Measurements from ENCODE around the gene ZNF282. TPM values are rescaled to one million over a fixed set of nuclear protein-coding genes. Genes with fewer than 3 reads are reported as not detected.

The ZNF282 gene
- total RNA-seq, 1 donor from 2014 or later: 28.1 TPM

DNA sequence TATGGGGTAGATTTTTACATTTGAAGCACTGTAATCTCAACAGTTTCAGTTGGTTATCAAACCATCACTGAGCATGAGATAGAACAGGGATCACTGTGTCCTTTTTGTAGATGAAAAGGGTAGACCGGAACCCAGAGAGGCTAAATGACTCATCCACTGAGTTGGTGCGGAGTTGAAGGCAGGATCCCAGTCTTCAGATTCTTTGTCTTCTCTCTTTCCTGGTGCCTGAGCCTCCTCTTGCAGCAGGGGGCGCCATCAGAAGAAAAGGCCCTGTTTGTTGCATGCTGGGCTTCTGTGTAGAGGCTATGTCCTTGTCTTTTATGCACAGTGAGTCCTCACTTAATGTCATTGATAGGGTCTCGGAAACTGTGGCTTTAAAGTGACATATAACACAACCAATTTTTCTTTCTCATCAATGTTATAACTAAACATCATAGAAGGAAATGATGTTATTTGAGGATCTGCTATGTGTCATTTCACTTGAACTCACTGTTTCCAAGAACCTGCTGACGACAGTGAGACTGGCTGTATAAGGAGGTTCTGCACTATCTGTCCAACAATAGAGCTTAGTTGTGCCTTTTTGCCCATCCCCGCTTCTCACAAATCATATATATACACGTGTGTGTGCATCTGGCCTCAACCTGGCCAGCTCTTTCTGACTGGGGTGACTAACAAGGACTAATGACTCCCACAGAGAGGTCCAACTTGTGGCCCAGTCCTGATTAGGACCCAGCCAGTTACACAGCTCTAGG, 14.3 kb downstream of the ZNF282 start:
- H3K9ac ChIP-seq (ENCODE audit: low read length): no peak overlapping the region
- peaks cover 15% of the 10 kb centered on the region for H3K4me1 Mint-ChIP-seq (ENCODE audit: low read depth, unreplicated experiment)
- H2AFZ ChIP-seq (ENCODE audit: low read depth, low read length): no peak overlapping the region
- no peaks in the 10 kb centered on the region for H3K9me3 Mint-ChIP-seq (ENCODE audit: unreplicated experiment)
- H3K4me3 Mint-ChIP-seq (ENCODE audit: unreplicated experiment): peak overlapping the region; percentile 45
- peaks cover 10% of the 10 kb centered on the region for H3K4me1 ChIP-seq (ENCODE audit: insufficient read depth, low read length)
- FAIRE-seq (no peak), DNase-seq (ENCODE audit: low read depth) (peak; percentile 49)
- H3K27ac Mint-ChIP-seq (ENCODE audit: unreplicated experiment): peak overlapping the region; percentile 73
- no peaks in the 10 kb centered on the region for H3K27me3 Mint-ChIP-seq (ENCODE audit: low read depth, unreplicated experiment)
- peaks cover 22% of the 10 kb centered on the region for H3K79me2 ChIP-seq (ENCODE audit: insufficient read depth, low read length)
- H3K4me3 ChIP-seq (ENCODE audit: insufficient read depth, low read depth, low read length): no peak overlapping the region
- H4K20me1 ChIP-seq (ENCODE audit: insufficient read depth, low read length): peaks cover 26% of the 10 kb centered on the region
- peaks cover 74% of the 10 kb centered on the region for H3K36me3 ChIP-seq (ENCODE audit: insufficient read depth, low read length)
- TF ChIP-seq EZH2 (IDR thresholded peaks at IDR 0.05; ENCODE audit: insufficient read depth, low read length): no peak
- TF ChIP-seq, protein P1, sequence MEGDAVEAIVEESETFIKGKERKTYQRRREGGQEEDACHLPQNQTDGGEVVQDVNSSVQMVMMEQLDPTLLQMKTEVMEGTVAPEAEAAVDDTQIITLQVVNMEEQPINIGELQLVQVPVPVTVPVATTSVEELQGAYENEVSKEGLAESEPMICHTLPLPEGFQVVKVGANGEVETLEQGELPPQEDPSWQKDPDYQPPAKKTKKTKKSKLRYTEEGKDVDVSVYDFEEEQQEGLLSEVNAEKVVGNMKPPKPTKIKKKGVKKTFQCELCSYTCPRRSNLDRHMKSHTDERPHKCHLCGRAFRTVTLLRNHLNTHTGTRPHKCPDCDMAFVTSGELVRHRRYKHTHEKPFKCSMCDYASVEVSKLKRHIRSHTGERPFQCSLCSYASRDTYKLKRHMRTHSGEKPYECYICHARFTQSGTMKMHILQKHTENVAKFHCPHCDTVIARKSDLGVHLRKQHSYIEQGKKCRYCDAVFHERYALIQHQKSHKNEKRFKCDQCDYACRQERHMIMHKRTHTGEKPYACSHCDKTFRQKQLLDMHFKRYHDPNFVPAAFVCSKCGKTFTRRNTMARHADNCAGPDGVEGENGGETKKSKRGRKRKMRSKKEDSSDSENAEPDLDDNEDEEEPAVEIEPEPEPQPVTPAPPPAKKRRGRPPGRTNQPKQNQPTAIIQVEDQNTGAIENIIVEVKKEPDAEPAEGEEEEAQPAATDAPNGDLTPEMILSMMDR (IDR thresholded peaks at IDR 0.05; ENCODE audit: insufficient read depth, low read depth, low read length): peak; percentile 77
- H3K36me3 Mint-ChIP-seq (ENCODE audit: low read depth, unreplicated experiment): peaks cover 56% of the 10 kb centered on the region
- H3K9me3 ChIP-seq (ENCODE audit: insufficient read depth, low read depth, low read length): no peaks in the 10 kb centered on the region
- H3K4me2 ChIP-seq (ENCODE audit: low read length): peak overlapping the region; percentile 22
- H3K27ac ChIP-seq (ENCODE audit: low read depth, low read length): peak overlapping the region; percentile 5
- no peaks in the 10 kb centered on the region for H3K27me3 ChIP-seq (ENCODE audit: insufficient read depth, low read length)

DNA sequence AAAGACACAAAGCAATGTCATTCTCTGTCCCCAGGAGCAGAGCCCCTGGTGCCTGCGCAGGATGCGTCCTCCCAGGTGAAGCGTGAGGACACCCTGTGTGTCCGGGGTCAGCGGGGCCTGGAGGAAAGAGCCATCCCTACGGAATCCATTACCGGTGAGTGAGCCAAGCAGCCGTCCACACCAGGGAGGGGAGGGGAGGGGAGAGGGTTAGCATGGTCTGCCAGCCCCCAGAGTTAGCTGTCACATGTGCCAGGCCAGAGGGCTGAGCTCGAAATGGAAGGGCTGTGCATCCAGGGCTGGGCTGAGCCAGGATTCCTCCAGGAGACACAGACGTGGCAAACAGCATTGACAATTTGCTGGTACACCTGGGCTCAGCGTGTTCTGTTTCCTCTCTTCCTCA, 15.2 kb downstream of the ZNF282 start:
- Histone ChIP-seq H3K4me1 (ENCODE audit: insufficient read depth, low read length) (peaks cover 10% of the 10 kb centered on the region), H2AFZ (ENCODE audit: low read depth, low read length) (no peak overlapping the region), H4K20me1 (ENCODE audit: insufficient read depth, low read length) (peaks cover 24% of the 10 kb centered on the region), H3K27me3 (ENCODE audit: insufficient read depth, low read length) (no peaks in the 10 kb centered on the region), H3K36me3 (ENCODE audit: insufficient read depth, low read length) (peaks cover 81% of the 10 kb centered on the region), H3K4me2 (ENCODE audit: low read length) (no peak overlapping the region), H3K4me3 (ENCODE audit: insufficient read depth, low read depth, low read length) (no peak overlapping the region), H3K9me3 (ENCODE audit: insufficient read depth, low read depth, low read length) (no peaks in the 10 kb centered on the region), H3K9ac (ENCODE audit: low read length) (no peak overlapping the region), H3K79me2 (ENCODE audit: insufficient read depth, low read length) (peaks cover 15% of the 10 kb centered on the region), H3K27ac (ENCODE audit: low read depth, low read length) (no peak overlapping the region)
- no peak overlapping the region for H3K4me3 Mint-ChIP-seq (ENCODE audit: unreplicated experiment)
- no peak overlapping the region for H3K27ac Mint-ChIP-seq (ENCODE audit: unreplicated experiment)
- no peak for DNase-seq (ENCODE audit: low read depth)
- TF ChIP-seq, protein P1 (IDR thresholded peaks at IDR 0.05; ENCODE audit: insufficient read depth, low read depth, low read length): no peak
- TF ChIP-seq EZH2 (IDR thresholded peaks at IDR 0.05; ENCODE audit: insufficient read depth, low read length): no peak
- H3K27me3 Mint-ChIP-seq (ENCODE audit: low read depth, unreplicated experiment): no peaks in the 10 kb centered on the region
- FAIRE-seq: no peak
- H3K4me1 Mint-ChIP-seq (ENCODE audit: low read depth, unreplicated experiment): peaks cover 13% of the 10 kb centered on the region
- H3K36me3 Mint-ChIP-seq (ENCODE audit: low read depth, unreplicated experiment): peaks cover 56% of the 10 kb centered on the region
- H3K9me3 Mint-ChIP-seq (ENCODE audit: unreplicated experiment): no peaks in the 10 kb centered on the region

Measured in astrocyte (in vitro differentiated cells and primary cell).